HEK293 (cell line): ENCODE results near the gene EHMT1.

ENCODE experiments used
- CTCF ChIA-PET: fragments of 350-600 bp; formaldehyde crosslinking; extraction: SDS; loops from one replicate; lab custom pipeline; 2021; ENCODE audit warnings: antibody characterized with exemption; lab: Yijun Ruan, JAX
- POLR2A ChIA-PET: fragments of 300-600 bp; formaldehyde crosslinking; extraction: SDS; loops from one replicate; lab custom pipeline; 2020; ENCODE audit warnings: antibody characterized with exemption, inconsistent platforms; lab: Yijun Ruan, JAX
- H3K27ac ChIP-seq: fragments of 200-500 bp; sonication (Bioruptor generic); 2 replicates; pipeline ENCODE4 v1.5.1; 2014; ENCODE audit warnings: low read depth, low read length, control low read depth, inconsistent platforms; ENCODE audit errors: extremely low read depth
- H3K36me3 ChIP-seq, 2 experiments: fragments of 200-500 bp in 1 of 2; sonication (Bioruptor generic) in 1 of 2; 1 replicate in 1 of 2; 2 replicates in 1 of 2; pipeline ENCODE4 v1.5.1; 2014 to 2017; ENCODE audit warnings: inconsistent platforms in 2 of 2, low read length in 2 of 2; ENCODE audit not compliant: control insufficient read depth in 2 of 2, insufficient read depth in 1 of 2
- H3K4me1 ChIP-seq: fragments of 200-500 bp; sonication (Bioruptor generic); 2 replicates; pipeline ENCODE4 v1.5.1; 2014; ENCODE audit warnings: mild to moderate bottlenecking, low read length, inconsistent platforms; ENCODE audit not compliant: control insufficient read depth, insufficient read depth
- H3K4me3 ChIP-seq: 2 replicates; pipeline ENCODE4 v1.5.1; 2011; ENCODE audit warnings: low read depth, mild to moderate bottlenecking, control low read depth, low read length, moderate library complexity
- H3K9me3 ChIP-seq: fragments of 200-500 bp; sonication (Bioruptor generic); 2 replicates; pipeline ENCODE4 v1.5.1; 2014; ENCODE audit warnings: low read depth, low read length, inconsistent platforms; ENCODE audit not compliant: control insufficient read depth, insufficient read depth
- HOXC10 ChIP-seq: sonication (generic); formaldehyde crosslinking; IDR thresholded peaks from 2 replicates; pipeline ENCODE4 v1.8.1; 2023; ENCODE audit warnings: mild to moderate bottlenecking, missing genetic modification reagents
- SP3 ChIP-seq: fragments of 450-650 bp; formaldehyde crosslinking; IDR thresholded peaks from 2 replicates; pipeline ENCODE4 v1.5.1; 2016; ENCODE audit warnings: missing biosample characterization, missing genetic modification characterization
- ZIC2 ChIP-seq: fragments of 450-650 bp; formaldehyde crosslinking; IDR thresholded peaks from 2 replicates; pipeline ENCODE4 v1.5.1; 2016; ENCODE audit warnings: missing biosample characterization, missing genetic modification characterization
- ZNF155 ChIP-seq: fragments of 450-650 bp; formaldehyde crosslinking; IDR thresholded peaks from 2 replicates; pipeline ENCODE4 v1.5.1; 2016; ENCODE audit warnings: missing biosample characterization, missing genetic modification characterization
- ZNF280C ChIP-seq: fragments of 450-650 bp; formaldehyde crosslinking; IDR thresholded peaks from 2 replicates; pipeline ENCODE4 v1.5.1; 2016; ENCODE audit warnings: missing biosample characterization, missing genetic modification characterization
- ZNF354C ChIP-seq: fragments of 450-650 bp; formaldehyde crosslinking; IDR thresholded peaks from 2 replicates; pipeline ENCODE4 v1.5.1; 2016; ENCODE audit warnings: missing biosample characterization, missing genetic modification characterization, low read depth, borderline replicate concordance
- ZNF404 ChIP-seq: fragments of 450-650 bp; formaldehyde crosslinking; IDR thresholded peaks from 2 replicates; pipeline ENCODE4 v1.5.1; 2017; ENCODE audit warnings: missing biosample characterization, missing genetic modification characterization
- ZNF48 ChIP-seq: fragments of 450-650 bp; formaldehyde crosslinking; IDR thresholded peaks from 2 replicates; pipeline ENCODE4 v1.5.1; 2016; ENCODE audit warnings: missing biosample characterization, missing genetic modification characterization
- ZNF670 ChIP-seq: fragments of 450-650 bp; formaldehyde crosslinking; IDR thresholded peaks from 2 replicates; pipeline ENCODE4 v1.5.1; 2016; ENCODE audit warnings: missing biosample characterization, missing genetic modification characterization, low read depth
- ZNF76 ChIP-seq: fragments of 450-650 bp; formaldehyde crosslinking; IDR thresholded peaks from 2 replicates; pipeline ENCODE4; 2016; ENCODE audit warnings: low read depth, missing biosample characterization, missing genetic modification characterization, borderline replicate concordance
- ZNF843 ChIP-seq: fragments of 450-650 bp; formaldehyde crosslinking; IDR thresholded peaks from 2 replicates; pipeline ENCODE4 v1.5.1; 2016; ENCODE audit warnings: missing biosample characterization, missing genetic modification characterization
- TF ChIP-seq, protein P1 (sequence below): fragments of 450-650 bp; formaldehyde crosslinking; conservative IDR thresholded peaks from 2 replicates; pipeline ENCODE4 v1.5.1; 2016; ENCODE audit warnings: low read depth, missing biosample characterization, missing genetic modification characterization

EHMT1 gene

DNA sequence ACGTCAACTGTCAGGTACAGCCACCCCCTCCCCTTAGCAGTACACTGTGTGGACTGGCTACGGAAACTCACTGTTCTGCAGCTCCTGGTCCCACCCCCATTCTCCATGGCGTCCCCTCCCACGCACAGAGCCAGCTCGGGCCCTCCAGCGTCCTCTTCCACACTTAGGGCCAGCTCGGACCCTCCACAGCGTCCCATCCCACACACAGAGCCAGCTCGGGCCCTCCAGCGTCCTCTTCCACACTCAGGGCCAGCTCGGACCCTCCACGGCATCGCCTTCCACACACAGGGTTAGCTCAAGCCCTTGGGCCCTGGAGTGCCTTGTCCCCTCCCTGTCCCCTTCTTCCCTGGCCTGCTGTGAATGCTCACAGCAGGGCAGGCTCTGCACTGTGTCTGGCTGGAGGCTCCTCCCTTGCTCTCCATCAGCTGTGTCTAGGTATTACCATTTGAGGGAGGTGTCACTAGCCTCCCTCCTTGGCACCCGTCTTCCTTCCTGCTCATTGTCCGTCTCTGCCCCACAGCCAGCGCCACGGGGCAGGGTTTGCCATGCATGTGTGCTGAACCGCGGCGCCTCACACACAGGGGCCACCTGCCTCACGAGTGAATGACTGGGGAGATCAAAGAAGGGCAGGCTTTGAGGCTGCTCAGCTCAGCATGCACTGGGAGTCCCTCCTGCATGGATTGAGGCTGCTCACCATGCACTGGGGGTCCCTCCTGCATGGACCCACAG lies 180.3 kb downstream of the EHMT1 start:
- CTCF ChIA-PET: interaction anchor here (0.6 kb wide), 1 partner anchor 9 kb away, joined by 3 read pairs; no protein-coding TSS in a partner anchor
- Histone ChIP-seq H3K4me3 (no peak overlapping the region), H3K36me3 (peaks cover 12 to 86% of the 10 kb centered on the region in 2 experiments; a peak in 2 of 3 replicates)

DNA sequence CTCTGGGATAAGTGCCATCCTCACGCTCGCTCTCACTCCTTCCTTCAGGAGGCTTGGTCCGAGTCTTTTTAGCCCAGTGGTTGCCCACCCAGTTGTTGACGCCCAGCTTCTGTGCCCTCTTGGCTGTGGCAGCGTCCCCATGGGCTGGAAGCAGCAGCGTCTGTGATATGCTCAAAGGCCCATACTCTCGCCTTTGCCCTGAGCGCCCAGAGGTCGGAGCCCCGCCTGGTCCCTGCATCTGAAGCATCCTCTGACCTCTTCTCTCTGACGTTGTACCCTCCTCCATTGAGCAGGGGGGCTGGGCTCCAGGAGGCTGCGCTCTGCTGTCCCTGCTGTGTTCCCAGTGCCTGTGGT lies 180.8 kb downstream of the EHMT1 start:
- CTCF ChIA-PET: interaction anchor here (0.6 kb wide), 1 partner anchor 10 kb away, joined by 3 read pairs; no protein-coding TSS in a partner anchor
- H3K36me3 ChIP-seq: peaks cover 8 to 83% of the 10 kb centered on the region in 2 experiments; a peak in 2 of 3 replicates
- no peak overlapping the region for H3K4me3 ChIP-seq
- H3K27ac ChIP-seq: no peak overlapping the region
- POLR2A ChIA-PET: no interaction called here
- no peak for TF ChIP-seq ZNF670 (tag by site-specific recombination)
- no peak for TF ChIP-seq ZNF843 (tag by site-specific recombination)
- no peak for TF ChIP-seq SP3 (tag by site-specific recombination)
- no peak for TF ChIP-seq ZNF76
- TF ChIP-seq ZNF155 (tag by site-specific recombination): no peak
- TF ChIP-seq ZNF48 (tag by site-specific recombination): no peak
- TF ChIP-seq, protein P1, sequence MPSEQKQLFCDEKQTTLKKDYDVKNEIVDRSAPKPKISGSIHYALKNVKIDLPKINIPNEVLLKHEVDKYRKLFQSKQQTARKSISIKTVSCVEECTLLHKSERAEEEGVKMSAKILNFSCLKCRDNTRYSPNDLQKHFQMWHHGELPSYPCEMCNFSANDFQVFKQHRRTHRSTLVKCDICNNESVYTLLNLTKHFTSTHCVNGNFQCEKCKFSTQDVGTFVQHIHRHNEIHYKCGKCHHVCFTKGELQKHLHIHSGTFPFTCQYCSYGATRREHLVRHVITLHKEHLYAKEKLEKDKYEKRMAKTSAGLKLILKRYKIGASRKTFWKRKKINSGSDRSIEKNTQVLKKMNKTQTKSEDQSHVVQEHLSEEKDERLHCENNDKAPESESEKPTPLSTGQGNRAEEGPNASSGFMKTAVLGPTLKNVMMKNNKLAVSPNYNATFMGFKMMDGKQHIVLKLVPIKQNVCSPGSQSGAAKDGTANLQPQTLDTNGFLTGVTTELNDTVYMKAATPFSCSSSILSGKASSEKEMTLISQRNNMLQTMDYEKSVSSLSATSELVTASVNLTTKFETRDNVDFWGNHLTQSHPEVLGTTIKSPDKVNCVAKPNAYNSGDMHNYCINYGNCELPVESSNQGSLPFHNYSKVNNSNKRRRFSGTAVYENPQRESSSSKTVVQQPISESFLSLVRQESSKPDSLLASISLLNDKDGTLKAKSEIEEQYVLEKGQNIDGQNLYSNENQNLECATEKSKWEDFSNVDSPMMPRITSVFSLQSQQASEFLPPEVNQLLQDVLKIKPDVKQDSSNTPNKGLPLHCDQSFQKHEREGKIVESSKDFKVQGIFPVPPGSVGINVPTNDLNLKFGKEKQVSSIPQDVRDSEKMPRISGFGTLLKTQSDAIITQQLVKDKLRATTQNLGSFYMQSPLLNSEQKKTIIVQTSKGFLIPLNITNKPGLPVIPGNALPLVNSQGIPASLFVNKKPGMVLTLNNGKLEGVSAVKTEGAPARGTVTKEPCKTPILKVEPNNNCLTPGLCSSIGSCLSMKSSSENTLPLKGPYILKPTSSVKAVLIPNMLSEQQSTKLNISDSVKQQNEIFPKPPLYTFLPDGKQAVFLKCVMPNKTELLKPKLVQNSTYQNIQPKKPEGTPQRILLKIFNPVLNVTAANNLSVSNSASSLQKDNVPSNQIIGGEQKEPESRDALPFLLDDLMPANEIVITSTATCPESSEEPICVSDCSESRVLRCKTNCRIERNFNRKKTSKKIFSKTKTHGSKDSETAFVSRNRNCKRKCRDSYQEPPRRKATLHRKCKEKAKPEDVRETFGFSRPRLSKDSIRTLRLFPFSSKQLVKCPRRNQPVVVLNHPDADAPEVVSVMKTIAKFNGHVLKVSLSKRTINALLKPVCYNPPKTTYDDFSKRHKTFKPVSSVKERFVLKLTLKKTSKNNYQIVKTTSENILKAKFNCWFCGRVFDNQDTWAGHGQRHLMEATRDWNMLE (tag by site-specific recombination): no peak
- TF ChIP-seq ZNF354C (tag by site-specific recombination): no peak
- no peaks in the 10 kb centered on the region for H3K4me1 ChIP-seq
- H3K9me3 ChIP-seq: no peaks in the 10 kb centered on the region

More for the DNA sequence above, 180.3 kb downstream of the EHMT1 start:
- Histone ChIP-seq H3K9me3 (no peaks in the 10 kb centered on the region), H3K27ac (no peak overlapping the region), H3K4me1 (no peaks in the 10 kb centered on the region)
- POLR2A ChIA-PET: no interaction called here
- no peak for TF ChIP-seq HOXC10
- TF ChIP-seq ZIC2 (tag by site-specific recombination): peak; percentile 40; the same call in 1 of the 2 replicates
- TF ChIP-seq ZNF155 (tag by site-specific recombination): no peak
- TF ChIP-seq, all 188 proteins: peak for 1

GRCh38 chr9:137800196-137801022 lies 181.6 kb downstream of the EHMT1 start:
- POLR2A ChIA-PET: no interaction called here
- CTCF ChIA-PET: interaction anchor here (0.7 kb wide), 1 partner anchor 29 kb away, joined by 4 read pairs; no protein-coding TSS in a partner anchor
- TF ChIP-seq ZNF404 (tag by site-specific recombination) (no peak), ZNF280C (tag by site-specific recombination) (no peak)
- Histone ChIP-seq H3K9me3 (no peaks in the 10 kb centered on the region), H3K4me1 (no peaks in the 10 kb centered on the region), H3K36me3 (peaks cover 4 to 83% of the 10 kb centered on the region in 2 experiments; a peak in 2 of 3 replicates), H3K4me3 (no peak overlapping the region), H3K27ac (no peak overlapping the region)
